Measurements from ENCODE around the gene PLXNB1.
"Not testable (repeated sequence)": the region's sequence is repeated elsewhere in the genome, so short reads cannot be mapped to it uniquely, and the experiment has no call there.

Gene PLXNB1

GRCh38 chr3:48463703-48464102 lies 33.8 kb upstream of the PLXNB1 start:
- DNase-seq = no peak

GRCh38 chr3:48461767-48462166 lies 31.9 kb upstream of the PLXNB1 start:
- DNase-seq = not testable (repeated sequence)

- DNase-seq = no peak
Observed at GRCh38 chr3:48460517-48460902, 30.6 kb upstream of the PLXNB1 start.

GRCh38 chr3:48459773-48460516 lies 30.1 kb upstream of the PLXNB1 start:
- no peak for DNase-seq

- no peak for DNase-seq
Observed at GRCh38 chr3:48459331-48459730, 29.4 kb upstream of the PLXNB1 start.

- DNase-seq = no peak
Observed at GRCh38 chr3:48456456-48456855, 26.6 kb upstream of the PLXNB1 start.

- DNase-seq = no peak
Observed at GRCh38 chr3:48451270-48451669, 21.4 kb upstream of the PLXNB1 start.

- peak; percentile 78 for DNase-seq
Observed at GRCh38 chr3:48446425-48447193, 16.7 kb upstream of the PLXNB1 start, which contains the start of gene ATRIP. Gene ATRIP (plus strand): TSS chr3:48446737. CDS start chr3:48446846, 109 bp downstream.

GRCh38 chr3:48446043-48446424 lies 16.1 kb upstream of the PLXNB1 start:
- DNase-seq = no peak

- DNase-seq = no peak
Observed at GRCh38 chr3:48445277-48445882, 15.5 kb upstream of the PLXNB1 start.

- DNase-seq = no peak
Observed at GRCh38 chr3:48441940-48442339, 12.1 kb upstream of the PLXNB1 start.

GRCh38 chr3:48440590-48440958 lies 10.7 kb upstream of the PLXNB1 start:
- no peak for DNase-seq

GRCh38 chr3:48439820-48440589 lies 10.1 kb upstream of the PLXNB1 start, which contains the start of the genes CCDC51 and TMA7:
Gene CCDC51 (minus strand): TSS chr3:48440119. CDS start chr3:48435128, 4,991 bp downstream.
Gene TMA7 (plus strand): TSS chr3:48440257. CDS start chr3:48440297, 40 bp downstream.
- DNase-seq = peak; percentile 98

GRCh38 chr3:48437812-48438211 lies 7.9 kb upstream of the PLXNB1 start:
- DNase-seq = no peak

GRCh38 chr3:48436855-48437254 lies 7.0 kb upstream of the PLXNB1 start:
- DNase-seq = no peak

- no peak for DNase-seq
Observed at GRCh38 chr3:48436477-48436787, 6.5 kb upstream of the PLXNB1 start.

- peak; percentile 83 for DNase-seq
Observed at GRCh38 chr3:48435774-48436476, 6.0 kb upstream of the PLXNB1 start.

GRCh38 chr3:48435223-48435595 lies 5.3 kb upstream of the PLXNB1 start:
- no peak for DNase-seq

- DNase-seq = no peak
Observed at GRCh38 chr3:48434591-48435222, 4.8 kb upstream of the PLXNB1 start.

GRCh38 chr3:48433472-48434118 lies 3.7 kb upstream of the PLXNB1 start:
- no peak for DNase-seq

Data from CD4-positive, alpha-beta T cell treated with Interferon gamma for 1 hour (primary cell).